Mucosa of descending colon (tissue), 3 donors: ENCODE measurements around the gene FAM47E. TPM values are rescaled to one million over a fixed set of nuclear protein-coding genes. Genes with fewer than 3 reads are reported as not detected.
A peak's percentile ranks its signal among the peaks of the same experiment; 100 is the strongest.

Experiments used
- ATAC-seq: fragments of 200-7000 bp; cut with Tn5 transposase; one replicate; pipeline ENCODE4 v1.9.1; 2020; ENCODE audit warnings: mild to moderate bottlenecking, moderate library complexity
- DNase-seq, 3 donors: peaks; one replicate each; pipeline ENCODE4 v3.0.0-alpha.2; 2020
- H3K36me3 ChIP-seq: fragments of 200-600 bp; one replicate; pipeline ENCODE4 v1.8.0; 2021; ENCODE audit warnings: low read depth, mild to moderate bottlenecking
- H3K4me1 ChIP-seq: fragments of 200-600 bp; one replicate; pipeline ENCODE4 v1.8.0; 2021; ENCODE audit warnings: low read depth, mild to moderate bottlenecking
- H3K4me3 ChIP-seq: fragments of 200-600 bp; one replicate; pipeline ENCODE4 v1.8.0; 2021; ENCODE audit warnings: mild to moderate bottlenecking
- H3K9me3 ChIP-seq: fragments of 200-600 bp; one replicate; pipeline ENCODE4 v1.8.0; 2021; ENCODE audit warnings: mild to moderate bottlenecking
- intact Hi-C, 2 donors: fragments of 100-400 bp; cut with DNase I in 1 of 2; cut with micrococcal nuclease in 1 of 2; formaldehyde crosslinking; loops; one replicate each; pipeline versions ENCODE4 v1.11.0 to v1.11.1; 2022; cut with DNase I, micrococcal nuclease
- total RNA-seq, 3 donors: library from RNA; stranded (reverse); fragmentation: NEBNext Ultra II Directional in 2 of 3; extraction: Animal tissue kit (Norgen Biotek cat#: 25700) in 2 of 3; gene quantifications; one replicate each; pipeline versions ENCODE4 v1.2.1 to v1.2.4, GENCODE V29; 2021 to 2023
- TF ChIP-seq, protein P1 (sequence below): fragments of 200-600 bp; IDR thresholded peaks from one replicate; pipeline ENCODE4 v1.8.0; 2022; ENCODE audit warnings: antibody characterized with exemption, mild to moderate bottlenecking
- donor health status: DM: no; HTN: no; CAD: no; lungs with moderate emphysema.
- donor health status: DM: no; HTN: no; CAD: no.
- donor health status: DM: no; HTN: yes; CAD: no.

Gene FAM47E
- total RNA-seq, 3 donors from 2014 or later: 3.3 to 9.8 (median 6.1) TPM

GRCh38 chr4:76306882-76307659 lies 55.5 kb downstream of the FAM47E start:
- TF ChIP-seq, protein P1, sequence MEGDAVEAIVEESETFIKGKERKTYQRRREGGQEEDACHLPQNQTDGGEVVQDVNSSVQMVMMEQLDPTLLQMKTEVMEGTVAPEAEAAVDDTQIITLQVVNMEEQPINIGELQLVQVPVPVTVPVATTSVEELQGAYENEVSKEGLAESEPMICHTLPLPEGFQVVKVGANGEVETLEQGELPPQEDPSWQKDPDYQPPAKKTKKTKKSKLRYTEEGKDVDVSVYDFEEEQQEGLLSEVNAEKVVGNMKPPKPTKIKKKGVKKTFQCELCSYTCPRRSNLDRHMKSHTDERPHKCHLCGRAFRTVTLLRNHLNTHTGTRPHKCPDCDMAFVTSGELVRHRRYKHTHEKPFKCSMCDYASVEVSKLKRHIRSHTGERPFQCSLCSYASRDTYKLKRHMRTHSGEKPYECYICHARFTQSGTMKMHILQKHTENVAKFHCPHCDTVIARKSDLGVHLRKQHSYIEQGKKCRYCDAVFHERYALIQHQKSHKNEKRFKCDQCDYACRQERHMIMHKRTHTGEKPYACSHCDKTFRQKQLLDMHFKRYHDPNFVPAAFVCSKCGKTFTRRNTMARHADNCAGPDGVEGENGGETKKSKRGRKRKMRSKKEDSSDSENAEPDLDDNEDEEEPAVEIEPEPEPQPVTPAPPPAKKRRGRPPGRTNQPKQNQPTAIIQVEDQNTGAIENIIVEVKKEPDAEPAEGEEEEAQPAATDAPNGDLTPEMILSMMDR: peak; percentile 32

GRCh38 chr4:76307660-76308014 lies 56.1 kb downstream of the FAM47E start:
- no peaks in the 10 kb centered on the region for H3K9me3 ChIP-seq
- H3K36me3 ChIP-seq: no peaks in the 10 kb centered on the region
- intact Hi-C loops: loop anchor here in 1 of 2 donors (10.0 kb wide), 1 partner anchor 113 kb away; no protein-coding TSS in a partner anchor
- ATAC-seq (no peak), DNase-seq (peak in 2 of 3 donors; percentile 47 to 48)
- peak overlapping the region; percentile 69 for H3K4me3 ChIP-seq
- peaks cover 37% of the 10 kb centered on the region for H3K4me1 ChIP-seq
- TF ChIP-seq, protein P1: no peak

More at GRCh38 chr4:76306882-76307659, 55.5 kb downstream of the FAM47E start:
- H3K36me3 ChIP-seq: no peaks in the 10 kb centered on the region
- H3K4me1 ChIP-seq: peaks cover 38% of the 10 kb centered on the region
- peak; percentile 76 for ATAC-seq
- peak overlapping the region; percentile 69 for H3K4me3 ChIP-seq
- intact Hi-C loops: loop anchor here in 1 of 2 donors (10.0 kb wide), 1 partner anchor 112 kb away; no protein-coding TSS in a partner anchor
- no peaks in the 10 kb centered on the region for H3K9me3 ChIP-seq
- DNase-seq: peak; percentile 77 to 87 (median 83)

GRCh38 chr4:76308548-76308947 lies 57.0 kb downstream of the FAM47E start:
- ATAC-seq (no peak), DNase-seq (peak in 1 of 3 donors; percentile 35)
- H3K36me3 ChIP-seq: no peaks in the 10 kb centered on the region
- TF ChIP-seq, protein P1: no peak
- H3K4me3 ChIP-seq: no peak overlapping the region
- no peaks in the 10 kb centered on the region for H3K9me3 ChIP-seq
- peaks cover 37% of the 10 kb centered on the region for H3K4me1 ChIP-seq
- intact Hi-C loops: loop anchor here in 1 of 2 donors (10.0 kb wide), 1 partner anchor 114 kb away; no protein-coding TSS in a partner anchor

- Histone ChIP-seq H3K4me3 (no peak overlapping the region), H3K9me3 (no peaks in the 10 kb centered on the region), H3K36me3 (no peaks in the 10 kb centered on the region), H3K4me1 (peaks cover 31% of the 10 kb centered on the region)
- peak in 1 of 3 donors; percentile 51 for DNase-seq
- ATAC-seq: no peak
- TF ChIP-seq, protein P1: no peak
- intact Hi-C loops: loop anchor here in 1 of 2 donors (10.0 kb wide), 1 partner anchor 115 kb away; no protein-coding TSS in a partner anchor
Measured at GRCh38 chr4:76309939-76310550, 58.5 kb downstream of the FAM47E start.

DNA sequence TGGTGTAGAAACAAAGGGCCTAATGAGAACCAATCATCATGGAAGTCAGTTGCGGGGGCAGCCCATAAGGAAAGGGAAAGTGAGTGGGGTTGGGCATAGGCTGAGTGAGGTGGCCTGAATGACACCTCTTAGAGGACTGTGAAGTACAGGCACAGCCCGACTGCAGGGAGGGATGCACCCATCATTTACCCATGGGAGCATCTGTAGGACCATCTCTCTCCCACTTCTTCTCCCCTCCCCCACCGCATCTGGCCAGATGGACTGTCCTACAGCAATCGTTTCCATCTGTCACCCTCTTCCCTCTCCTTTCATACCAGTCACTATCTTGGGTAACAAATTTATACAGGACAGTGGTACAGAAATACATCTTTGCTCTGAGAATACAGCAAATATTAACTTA lies 59.2 kb downstream of the FAM47E start:
- Histone ChIP-seq H3K36me3 (no peaks in the 10 kb centered on the region), H3K4me3 (no peak overlapping the region), H3K4me1 (peaks cover 25% of the 10 kb centered on the region), H3K9me3 (no peaks in the 10 kb centered on the region)
- ATAC-seq: no peak
- TF ChIP-seq, protein P1: no peak
- intact Hi-C loops: no loop called here
- peak in 1 of 3 donors; percentile 17 for DNase-seq
